Measurements from ENCODE around the gene GOSR1. TPM values are rescaled to one million over a fixed set of nuclear protein-coding genes. Genes with fewer than 3 reads are reported as not detected.
"Not testable (repeated sequence)": the region's sequence is repeated elsewhere in the genome, so short reads cannot be mapped to it uniquely, and the experiment has no call there.

The GOSR1 gene
- total RNA-seq, 1 experiment from 2014 or later: 23.3 TPM

- not testable (repeated sequence) for DNase-seq (ENCODE audit: low read depth)
These were observed 84.6 kb downstream of the GOSR1 start for GRCh38 chr17:30561766-30562165.

DNA sequence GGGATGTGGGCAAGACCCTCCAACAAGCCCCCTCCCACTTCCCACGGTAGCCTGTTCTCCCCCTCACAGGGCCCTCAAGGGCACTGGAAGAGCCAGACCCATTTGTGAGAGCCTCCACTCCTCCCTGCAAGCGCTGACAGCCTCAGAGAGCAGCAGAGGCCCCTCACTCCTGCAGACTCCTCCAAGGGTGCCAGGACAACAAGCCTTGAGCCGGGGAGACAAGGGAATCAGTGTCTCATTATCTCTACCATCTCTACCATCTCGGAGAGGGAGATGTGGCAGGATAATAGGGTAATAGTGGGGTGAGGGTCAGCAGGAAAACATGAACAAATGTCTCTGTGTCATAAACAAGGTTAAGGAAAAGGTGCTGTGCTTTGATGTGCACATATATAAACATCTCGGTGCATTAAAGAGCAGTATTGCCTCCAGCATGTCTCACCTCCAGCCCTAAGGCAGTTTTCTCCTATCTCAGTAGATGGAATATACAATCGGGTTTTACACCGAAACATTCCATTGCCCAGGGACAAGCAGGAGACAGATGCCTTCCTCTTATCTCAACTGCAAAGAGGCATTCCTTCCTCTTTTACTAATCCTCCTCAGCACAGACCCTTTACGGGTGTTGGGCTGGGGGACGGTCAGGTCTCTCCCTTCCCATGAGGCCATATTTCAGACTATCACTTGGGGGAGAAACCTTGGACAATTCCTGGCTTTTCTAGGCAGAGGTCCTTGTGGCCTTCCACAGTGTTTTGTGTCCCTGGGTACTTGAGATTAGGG is 86.1 kb downstream of the GOSR1 start:
- not testable (repeated sequence) for DNase-seq (ENCODE audit: low read depth)

DNA sequence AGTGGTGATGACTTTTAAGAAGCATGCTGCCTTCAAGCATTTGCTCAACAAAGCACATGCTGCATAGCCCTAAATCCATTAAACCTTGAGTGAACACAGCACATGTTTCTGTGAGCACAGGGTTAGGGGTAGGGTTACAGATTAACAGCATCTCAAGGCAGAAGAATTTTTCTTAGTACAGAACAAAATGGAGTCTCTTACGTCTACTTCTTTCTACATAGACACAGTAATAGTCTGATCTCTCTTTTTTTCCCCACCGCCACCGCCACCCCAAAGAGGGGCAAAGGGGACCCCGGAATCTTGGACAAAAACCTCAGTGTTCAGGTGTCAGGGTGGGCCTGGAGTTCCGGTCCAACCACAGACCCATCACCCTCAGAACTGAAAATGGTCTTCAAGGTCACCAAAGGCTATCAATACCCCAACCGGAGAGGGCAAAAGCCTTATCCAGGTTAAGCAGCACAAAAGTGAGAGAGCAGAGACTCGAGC is 86.7 kb downstream of the GOSR1 start:
- not testable (repeated sequence) for DNase-seq (ENCODE audit: low read depth)

DNA sequence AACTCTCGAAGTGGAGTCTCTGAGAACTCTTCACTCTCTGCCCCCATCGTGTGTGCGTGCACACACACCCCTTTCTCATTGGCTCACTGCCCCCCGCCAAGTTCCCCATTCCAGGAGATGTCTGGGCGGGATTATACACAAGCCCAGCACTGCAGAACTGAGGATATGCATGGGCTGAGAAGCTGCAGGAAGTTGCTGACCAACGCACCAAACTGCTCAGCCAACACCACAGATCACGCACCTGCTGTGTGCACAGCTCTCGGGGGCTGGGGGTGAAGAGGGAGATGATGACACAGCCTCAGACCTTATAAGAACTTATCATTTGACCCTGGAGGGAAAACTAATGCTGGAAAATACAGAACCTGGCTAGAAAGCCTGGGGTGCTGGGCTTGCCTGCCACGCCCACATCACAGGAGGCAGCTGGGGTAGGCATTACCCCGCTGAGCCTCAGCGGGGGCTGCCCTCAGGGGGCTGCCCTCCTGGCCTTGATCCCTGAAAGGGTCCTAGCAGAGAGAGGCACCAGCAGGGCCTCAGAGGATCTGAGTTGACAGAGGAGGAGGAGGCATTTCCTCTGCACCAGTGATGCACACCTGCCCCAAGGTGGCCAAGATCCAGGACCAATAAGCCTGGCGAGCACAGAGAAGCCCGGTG is 87.3 kb downstream of the GOSR1 start:
- not testable (repeated sequence) for DNase-seq (ENCODE audit: low read depth)

DNA sequence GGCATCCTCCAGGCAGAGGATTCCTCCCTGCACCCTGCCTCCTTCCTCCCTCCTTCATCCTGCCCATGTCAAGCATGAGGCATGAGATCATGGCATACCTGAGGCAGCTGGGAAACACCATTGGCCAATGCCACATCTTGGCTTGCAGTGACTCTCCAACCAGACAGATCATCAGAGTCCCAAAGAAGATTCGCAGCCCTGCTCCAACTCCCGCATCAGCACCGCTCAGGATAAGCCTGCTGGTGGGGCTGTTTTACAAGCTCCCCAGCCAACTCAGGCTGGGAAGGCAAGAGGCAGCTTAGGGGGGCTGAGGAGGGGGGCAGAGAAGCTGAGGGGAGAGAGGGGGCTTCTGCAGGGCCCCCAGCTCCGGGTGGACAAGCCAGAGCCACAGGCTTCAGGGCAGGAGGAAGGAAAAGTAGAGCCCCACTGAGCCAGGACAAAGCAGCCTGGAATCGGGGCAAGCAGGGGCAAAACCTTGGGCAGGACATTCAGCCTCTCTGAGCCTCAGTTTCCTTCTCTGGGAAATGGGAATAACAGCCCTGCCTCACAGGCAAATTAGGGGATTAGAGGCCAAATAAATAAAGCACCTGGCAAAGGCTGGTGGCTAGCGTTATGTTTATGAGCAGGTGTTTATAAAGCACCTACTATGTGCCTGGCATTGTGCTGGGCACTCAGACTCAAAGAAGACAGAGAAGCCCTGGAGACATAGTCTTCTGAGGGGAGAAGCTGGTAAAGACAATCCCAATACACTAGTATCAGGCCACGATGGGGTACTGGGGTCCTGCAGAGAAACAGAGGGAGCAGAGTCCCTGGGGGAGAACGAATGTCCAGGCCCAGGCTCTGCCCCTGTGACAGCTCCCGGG is 88.1 kb downstream of the GOSR1 start:
- no peak for DNase-seq (ENCODE audit: low read depth)

- not testable (repeated sequence) for DNase-seq (ENCODE audit: low read depth)
These were observed 88.9 kb downstream of the GOSR1 start for GRCh38 chr17:30566104-30566503.

- not testable (repeated sequence) for DNase-seq (ENCODE audit: low read depth)
These were observed 89.5 kb downstream of the GOSR1 start for GRCh38 chr17:30566516-30567225.

DNA sequence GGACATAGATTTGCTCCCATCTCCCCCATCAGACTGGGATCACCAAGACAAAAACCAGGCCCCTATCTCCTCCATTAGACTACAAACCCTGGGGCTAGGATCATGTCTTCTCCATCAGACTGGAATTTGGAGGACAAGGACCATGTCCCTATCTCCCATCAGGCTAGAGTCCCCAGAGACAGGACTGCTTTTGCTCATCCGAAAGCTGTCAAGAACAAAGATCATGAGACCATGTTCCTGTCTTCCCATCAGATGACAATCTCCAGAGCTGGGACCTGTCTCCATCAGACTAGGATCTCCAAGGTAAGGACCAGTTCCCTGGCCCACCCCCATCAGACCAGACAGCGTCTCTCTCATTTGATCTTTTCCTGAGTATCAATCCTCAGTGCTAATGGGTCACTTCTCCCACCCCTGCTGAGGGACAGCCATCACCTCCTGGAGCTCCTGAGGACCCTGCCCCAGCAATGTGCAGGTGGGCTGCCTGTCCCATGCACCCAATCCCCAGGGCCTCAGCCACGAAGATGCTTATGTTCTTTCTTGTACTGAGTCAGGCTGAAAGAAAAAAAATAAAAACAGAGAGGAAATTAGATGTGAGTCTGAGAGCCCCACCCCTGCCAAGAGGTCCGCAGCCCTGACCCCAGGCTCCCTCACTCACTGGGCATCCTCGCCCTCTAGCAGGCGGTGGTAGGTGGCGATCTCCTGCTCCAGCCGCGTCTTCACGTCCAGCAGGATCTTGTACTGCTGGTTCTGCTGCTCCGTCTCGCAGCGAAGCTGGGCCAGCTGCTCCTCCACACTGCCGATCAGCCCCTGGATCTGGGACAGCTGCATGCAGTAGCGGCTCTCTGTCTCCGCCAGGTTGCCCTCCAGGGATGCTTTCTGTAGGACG is 90.3 kb downstream of the GOSR1 start:
- DNase-seq (ENCODE audit: low read depth): no peak

GRCh38 chr17:30568117-30568430 is 90.9 kb downstream of the GOSR1 start:
- no peak for DNase-seq (ENCODE audit: low read depth)

DNA sequence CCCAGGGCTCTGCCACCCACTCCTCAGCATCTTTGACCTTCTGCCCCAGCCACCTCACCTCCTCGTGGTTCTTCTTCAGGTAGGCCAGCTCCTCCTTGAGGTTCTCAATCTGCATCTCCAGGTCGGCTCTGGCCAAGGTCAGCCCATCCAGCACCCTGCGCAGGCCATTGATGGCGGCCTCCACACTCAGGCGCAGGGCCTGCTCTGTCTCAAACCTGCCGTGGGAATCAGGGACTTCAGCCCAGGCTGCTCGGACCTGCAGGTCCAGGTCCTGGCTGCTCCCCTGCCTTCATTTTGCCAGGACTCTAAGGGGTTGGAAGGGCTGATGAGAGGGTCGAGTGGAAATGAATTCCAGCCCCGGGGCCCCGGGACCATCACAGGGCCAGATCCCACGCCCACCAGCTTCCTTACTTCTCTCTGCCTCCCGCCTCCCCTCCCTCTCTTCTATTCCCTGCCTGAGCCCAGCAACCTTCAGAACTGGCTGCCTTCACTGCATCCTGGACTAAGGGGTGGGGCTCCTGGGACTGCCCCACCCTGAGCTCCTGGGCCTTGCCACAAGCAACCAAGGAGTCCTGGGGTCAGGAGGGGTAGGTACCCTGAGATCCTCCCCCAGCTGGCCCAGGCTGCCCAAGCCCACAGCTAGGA is 92.4 kb downstream of the GOSR1 start:
- not testable (repeated sequence) for DNase-seq (ENCODE audit: low read depth)

GRCh38 chr17:30570191-30570590 is 93.0 kb downstream of the GOSR1 start:
- no peak for DNase-seq (ENCODE audit: low read depth)

DNA sequence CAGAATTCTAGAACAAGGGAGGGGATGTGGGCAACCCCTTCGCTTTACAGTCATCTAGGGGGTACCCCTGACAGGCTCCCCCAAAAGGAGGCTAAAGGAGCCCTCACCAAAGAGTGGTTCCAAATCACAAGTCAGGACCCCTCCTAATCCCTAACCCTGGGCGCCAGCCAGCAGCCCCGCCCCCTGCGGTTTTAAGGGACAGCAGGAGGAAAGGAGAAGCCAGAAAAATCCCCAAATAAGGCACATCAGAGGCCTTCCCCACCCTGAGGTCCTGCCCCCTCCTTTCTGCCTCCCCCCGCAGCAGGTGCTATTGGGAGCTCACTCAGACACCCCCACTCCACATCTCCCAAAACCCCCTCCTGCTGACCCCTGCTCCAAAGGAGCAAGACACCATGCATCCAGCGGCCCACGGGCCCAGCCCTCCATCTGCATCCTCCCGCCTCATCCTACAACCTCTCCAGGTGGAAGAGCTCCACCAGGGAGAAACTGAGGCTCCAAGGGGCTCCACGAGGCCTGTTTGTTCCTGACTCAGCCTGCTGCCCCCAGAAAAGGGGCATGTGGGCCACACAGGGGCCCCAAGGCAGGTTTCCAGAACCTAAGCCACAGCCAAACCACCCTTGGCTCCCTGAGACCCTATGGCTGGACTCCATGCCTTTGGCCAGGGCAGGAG is 93.5 kb downstream of the GOSR1 start:
- no peak for DNase-seq (ENCODE audit: low read depth)

- not testable (repeated sequence) for DNase-seq (ENCODE audit: low read depth)
These were observed 94.2 kb downstream of the GOSR1 start for GRCh38 chr17:30571404-30571803.

DNA sequence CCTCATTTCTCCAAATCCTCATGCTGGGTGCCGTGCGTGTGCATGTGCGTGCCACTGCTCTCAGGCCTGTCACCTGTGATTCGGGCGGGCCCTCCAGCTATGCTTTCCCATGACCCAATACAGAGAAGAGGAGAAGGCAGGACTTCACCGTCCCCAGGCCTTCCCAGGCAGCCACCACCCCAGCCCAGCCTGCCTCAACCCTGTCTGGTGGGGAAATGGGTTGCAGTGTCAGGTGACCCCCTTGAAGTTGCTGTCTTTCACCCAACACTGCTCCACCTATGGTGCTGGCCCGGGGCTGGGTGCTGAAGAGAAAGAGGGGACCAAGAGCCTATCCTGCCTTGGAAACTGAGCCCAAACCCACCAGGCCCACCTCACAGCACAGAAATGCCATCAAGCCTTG is 94.7 kb downstream of the GOSR1 start:
- no peak for DNase-seq (ENCODE audit: low read depth)

DNA sequence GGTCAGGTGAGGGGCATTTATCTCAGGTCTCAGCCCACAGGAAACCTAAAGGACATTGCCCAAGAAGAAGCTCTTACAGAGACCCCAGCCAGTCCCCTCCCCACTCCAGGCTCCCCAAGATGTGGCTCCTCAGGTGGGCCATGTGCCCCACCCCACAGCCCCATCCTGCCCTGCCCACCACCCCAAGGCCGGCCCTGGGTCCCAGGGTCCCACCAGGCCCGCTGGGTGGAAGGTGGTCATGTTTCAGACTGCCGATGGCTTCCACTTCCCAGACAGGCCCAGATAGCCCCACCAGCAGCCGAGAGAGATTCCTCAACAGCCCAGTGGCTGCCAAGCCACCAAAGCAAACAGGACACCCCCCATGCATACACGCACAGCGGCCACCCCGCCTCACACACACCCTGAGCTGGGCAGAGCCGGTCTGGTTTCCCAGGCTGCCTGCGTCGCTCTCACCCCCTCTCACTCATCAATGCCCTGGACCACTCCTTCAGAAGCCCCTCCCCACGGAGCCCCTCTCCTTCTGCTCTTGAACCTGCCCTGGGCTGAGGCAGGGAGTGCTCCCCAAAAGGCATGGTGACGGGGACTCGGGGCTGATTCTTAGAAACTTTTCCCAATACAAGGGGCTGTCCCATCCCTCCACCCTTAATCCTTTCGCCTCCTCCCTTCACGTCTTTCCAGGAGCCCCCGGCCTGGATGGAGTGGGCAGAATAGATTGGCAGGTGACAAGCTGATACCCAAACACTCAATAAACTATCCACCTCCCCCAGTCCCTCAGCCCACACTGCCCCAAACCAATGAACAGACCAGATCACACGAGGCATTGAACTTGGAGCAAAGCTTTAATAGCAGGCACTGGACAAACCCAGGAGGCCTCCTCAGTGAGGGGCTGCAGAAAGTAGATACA is 95.7 kb downstream of the GOSR1 start:
- not testable (repeated sequence) for DNase-seq (ENCODE audit: low read depth)

DNA sequence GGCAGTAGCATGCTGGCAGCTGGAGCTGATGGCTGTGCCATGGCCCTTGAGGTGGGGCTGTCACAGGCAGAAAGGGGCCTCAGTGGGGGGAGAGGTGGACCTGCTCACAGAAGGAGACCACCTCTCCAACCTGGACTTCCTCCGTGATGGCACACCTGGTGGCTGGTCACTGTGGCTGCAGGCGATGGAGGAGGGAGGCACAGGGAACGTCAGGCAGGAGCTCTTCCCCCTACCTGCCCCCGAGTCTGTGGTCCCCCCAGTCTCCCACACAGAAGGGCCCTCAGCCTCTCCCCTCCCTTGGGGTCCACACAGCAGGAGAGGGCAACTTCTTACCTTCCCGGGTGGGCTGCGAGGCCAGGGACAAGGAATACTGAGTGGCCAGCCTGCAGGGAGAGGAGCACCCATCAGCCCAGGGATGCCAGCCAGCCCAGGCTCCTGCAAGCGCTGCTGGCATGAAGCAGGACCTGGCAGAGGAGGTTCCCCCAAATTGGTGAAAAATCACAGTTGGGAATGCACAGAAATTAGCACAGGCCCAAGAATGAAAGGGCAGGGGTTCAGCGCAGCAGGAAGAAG is 96.5 kb downstream of the GOSR1 start:
- DNase-seq (ENCODE audit: low read depth): no peak

DNA sequence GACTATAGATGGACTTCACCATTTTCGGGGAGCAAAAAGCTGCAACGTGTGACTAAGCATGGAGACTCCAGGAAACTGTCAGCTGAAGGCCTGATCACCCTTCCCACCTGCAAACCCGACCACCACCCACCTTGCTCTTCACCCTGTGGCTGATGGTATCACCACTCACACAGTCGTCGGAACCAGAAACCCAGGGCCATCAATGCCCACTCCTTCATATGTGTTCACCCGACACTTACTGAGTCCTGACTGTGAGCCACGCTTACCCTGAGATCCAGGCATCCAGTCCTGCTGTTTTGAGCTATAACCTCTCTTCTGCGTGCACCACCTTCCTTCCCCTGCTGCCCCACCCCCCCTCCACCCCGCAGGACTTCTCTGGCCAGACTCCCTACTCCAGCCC is 97.1 kb downstream of the GOSR1 start:
- not testable (repeated sequence) for DNase-seq (ENCODE audit: low read depth)

- DNase-seq (ENCODE audit: low read depth): not testable (repeated sequence)
These were observed 97.6 kb downstream of the GOSR1 start for GRCh38 chr17:30574806-30575205.

Measured in RPMI7951 (cell line).